HG02943 (cell line): ENCODE measurements around the gene REEP6.
"Not testable (repeated sequence)": the region's sequence is repeated elsewhere in the genome, so short reads cannot be mapped to it uniquely, and the experiment has no call there.

Experiments
- ATAC-seq: cut with Tn5 transposase; IDR thresholded peaks from one replicate; pipeline ENCODE4 v1.9.1; 2021; ENCODE audit warnings: mild to moderate bottlenecking, low read depth, moderate library complexity; ENCODE audit not compliant: unreplicated experiment

The REEP6 gene

GRCh38 chr19:1505991-1506881 lies 15.3 kb downstream of the REEP6 start:
- no peak for ATAC-seq

DNA sequence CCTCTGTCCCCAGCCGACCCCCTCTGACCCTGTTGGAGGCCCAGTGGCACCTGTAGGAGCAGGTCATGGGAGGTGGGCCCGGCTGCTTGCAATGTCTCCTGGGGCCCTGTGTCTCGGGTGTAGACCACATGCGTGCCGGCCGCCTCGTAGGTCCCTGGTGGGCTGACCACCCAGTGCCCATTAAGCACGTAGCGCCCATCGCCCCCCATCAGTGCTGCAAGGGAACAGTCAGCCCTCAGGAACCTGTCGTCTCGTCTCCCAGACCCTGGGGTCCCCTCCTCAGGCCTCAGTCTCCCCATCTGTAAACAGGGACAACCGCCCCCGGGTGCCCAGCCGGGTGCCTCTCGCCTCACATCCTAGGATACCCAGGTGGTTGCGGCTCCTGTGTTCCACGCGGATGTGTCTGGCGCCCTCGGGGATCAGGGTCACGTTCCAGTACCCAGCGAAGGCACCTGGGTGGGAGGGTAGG lies 16.2 kb downstream of the REEP6 start:
- ATAC-seq: no peak

DNA sequence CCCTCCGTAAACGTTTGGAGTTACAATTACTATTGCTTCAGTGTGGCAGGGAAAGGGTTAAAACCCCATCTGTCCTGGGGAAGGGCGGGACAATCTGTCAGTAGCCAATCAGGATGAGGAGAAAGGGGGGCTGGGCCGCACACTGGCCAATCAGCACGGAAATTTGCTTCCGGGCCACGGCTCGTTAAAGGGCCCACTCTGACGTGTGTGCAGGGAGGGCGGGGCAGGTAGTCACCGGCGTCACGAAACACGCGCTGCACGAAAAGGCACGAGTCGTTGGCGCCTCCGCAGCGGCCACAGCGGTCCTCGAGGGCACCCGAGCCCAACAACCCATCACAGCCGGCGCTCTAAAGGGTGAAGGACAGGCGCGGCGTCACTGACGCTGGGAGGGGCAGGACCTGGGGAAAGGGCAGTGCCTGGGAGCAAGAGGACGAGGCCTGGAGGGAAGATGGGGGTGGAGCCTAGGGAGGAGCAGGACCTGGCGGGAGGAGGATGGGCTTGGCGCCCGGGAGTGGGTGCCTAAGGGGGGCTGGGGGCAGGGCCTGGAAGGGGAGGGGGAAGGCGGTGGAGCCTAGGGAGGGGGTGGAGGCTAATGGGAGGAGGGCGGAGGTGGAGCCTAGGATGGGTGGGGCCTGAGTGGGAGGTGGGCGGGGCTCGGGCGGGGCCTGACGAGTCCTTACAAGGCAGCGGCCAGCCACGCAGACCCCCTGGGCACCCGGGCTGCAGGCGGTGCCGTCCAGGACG lies 17.0 kb downstream of the REEP6 start:
- ATAC-seq: no peak

DNA sequence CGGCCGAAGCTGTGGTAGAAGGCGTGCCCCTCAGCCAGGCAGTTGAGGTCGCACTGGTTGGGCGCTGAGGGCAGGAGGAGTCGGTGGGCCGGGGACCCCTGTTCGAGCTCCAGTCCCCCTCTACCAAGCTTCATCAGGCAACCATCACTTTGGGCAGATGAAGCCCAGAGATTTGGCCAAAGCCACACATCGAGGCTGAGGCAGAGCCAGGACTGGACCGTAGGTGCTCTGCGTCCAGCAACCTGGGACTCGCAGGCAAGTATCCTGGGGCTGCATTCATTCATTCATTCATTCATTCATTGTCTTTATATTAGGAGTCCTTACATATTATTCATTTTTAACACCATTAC lies 17.5 kb downstream of the REEP6 start:
- no peak for ATAC-seq

DNA sequence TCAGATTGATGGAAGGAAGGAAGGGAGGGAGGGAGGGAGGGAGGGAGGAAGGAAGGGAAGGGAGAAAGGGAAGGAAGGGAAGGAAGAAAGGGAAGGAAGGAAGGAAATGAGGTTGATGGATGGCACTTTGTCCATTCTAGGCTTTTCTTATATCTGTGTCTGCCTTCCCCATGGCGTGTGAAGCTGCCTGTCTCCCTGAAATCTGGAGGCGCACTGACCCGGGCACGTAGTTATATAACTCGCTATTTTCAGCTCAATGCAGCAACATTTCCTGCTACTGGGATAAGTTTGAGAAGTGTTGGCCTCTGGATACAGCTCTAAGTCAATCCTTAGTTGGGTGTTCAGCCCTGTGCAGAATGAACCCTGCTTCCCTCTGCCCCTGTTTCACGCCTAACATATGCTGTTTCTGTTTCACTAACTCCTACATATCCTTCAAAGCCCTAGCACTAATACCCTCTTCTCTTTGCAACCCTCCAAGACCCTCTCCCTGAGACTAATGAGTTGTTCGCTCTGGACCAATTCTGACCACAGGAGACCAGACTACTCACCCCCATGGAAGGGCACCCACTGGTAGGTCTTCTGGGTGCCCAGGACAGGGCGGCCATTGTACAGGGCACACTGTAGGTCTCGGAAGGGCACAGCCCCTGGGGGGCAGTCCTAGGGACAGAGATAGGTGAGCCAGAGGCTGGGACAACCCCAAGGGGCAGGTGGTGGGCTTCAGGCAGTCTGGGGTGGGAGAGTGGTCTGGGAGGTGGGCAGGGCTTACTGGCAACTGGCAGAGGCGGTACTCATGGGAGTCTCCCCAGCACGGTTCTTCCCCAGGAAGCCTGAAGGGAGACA lies 18.8 kb downstream of the REEP6 start:
- no peak for ATAC-seq

DNA sequence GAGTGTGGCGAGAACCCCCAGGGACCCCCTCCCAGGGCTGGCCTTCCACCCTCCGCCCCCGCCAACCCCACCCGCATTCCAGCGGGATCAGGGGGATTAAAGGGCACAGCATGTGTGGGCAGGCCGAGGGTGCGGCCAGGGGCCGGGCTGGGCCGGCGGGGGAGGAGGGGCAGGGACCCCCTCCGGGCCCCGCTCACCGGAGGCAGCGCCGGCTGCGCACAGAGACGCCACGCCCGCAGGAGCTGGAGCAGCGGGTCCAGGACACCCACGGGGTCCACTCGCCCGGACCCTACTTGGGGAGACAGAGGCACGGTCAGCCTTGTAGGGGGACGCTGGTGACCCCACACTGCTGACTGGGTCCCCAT lies 19.4 kb downstream of the REEP6 start:
- no peak for ATAC-seq

DNA sequence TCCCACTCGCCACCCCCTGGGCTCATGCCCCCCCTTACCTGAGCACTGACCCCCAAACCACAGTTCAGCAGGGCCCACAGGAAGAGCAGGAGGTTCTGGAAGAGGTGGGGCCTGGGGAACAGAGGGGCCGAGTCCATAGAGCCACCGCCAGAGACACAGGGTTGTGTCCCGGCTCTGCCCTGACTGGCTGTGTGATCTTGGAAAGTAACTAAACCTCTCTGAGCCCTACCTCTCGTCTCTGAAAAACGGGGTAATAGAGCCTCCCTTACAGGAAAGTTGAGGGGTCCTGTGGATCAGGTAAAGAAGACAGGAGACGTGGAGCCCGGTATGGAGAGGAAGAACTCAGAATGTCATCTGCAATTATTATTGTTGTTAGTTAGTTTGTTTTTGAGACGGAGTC lies 19.8 kb downstream of the REEP6 start:
- ATAC-seq: no peak

- no peak for ATAC-seq
Observed at GRCh38 chr19:1511318-1512317, 20.6 kb downstream of the REEP6 start.

- no peak for ATAC-seq
Observed at GRCh38 chr19:1512671-1513498, 21.9 kb downstream of the REEP6 start, which contains the start of gene ADAMTSL5. Gene ADAMTSL5, minus strand, starts transcription at chr19:1513019. Its CDS starts 2,076 bp downstream, at chr19:1510943.

DNA sequence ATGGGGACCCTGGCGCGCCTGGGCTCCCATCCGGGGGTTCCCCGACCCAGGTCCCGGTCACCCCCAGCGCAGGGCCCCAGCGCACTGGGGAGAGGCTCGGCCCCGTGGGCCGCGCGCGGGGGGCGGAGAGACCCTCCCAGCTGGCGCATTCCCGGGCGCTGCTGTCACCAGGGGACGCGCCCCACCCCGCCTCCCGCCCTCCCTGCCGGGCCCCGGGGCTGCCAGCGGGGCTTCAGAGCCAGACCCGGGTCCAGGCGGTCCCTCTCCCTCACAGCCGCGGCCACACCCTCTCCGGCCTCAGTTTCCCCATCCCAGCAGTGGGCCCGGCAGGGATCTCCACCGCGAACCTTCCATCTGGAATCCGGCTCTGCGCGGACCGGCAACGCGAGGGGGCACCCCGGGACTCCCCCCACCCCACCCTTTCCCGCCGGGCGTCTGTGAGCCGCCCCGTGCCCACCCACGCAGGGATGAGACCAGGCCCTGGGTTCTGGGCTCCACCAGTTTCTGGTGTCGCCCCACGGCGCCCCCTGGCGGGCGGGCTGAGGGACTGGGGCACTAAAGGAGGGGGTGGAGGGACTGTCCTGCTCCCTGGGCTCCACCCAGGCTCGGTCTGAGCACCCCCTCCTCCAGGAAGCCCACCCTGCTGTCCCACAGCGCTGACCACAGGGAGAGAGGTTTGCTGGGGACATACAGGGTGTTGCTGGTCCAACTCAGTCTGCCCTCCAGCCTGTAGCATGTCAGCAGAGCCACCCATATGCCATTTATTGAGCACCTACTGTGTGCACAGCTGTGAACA lies 22.7 kb downstream of the REEP6 start:
- ATAC-seq: no peak

- no peak for ATAC-seq
Observed at GRCh38 chr19:1514295-1514661, 23.3 kb downstream of the REEP6 start.

DNA sequence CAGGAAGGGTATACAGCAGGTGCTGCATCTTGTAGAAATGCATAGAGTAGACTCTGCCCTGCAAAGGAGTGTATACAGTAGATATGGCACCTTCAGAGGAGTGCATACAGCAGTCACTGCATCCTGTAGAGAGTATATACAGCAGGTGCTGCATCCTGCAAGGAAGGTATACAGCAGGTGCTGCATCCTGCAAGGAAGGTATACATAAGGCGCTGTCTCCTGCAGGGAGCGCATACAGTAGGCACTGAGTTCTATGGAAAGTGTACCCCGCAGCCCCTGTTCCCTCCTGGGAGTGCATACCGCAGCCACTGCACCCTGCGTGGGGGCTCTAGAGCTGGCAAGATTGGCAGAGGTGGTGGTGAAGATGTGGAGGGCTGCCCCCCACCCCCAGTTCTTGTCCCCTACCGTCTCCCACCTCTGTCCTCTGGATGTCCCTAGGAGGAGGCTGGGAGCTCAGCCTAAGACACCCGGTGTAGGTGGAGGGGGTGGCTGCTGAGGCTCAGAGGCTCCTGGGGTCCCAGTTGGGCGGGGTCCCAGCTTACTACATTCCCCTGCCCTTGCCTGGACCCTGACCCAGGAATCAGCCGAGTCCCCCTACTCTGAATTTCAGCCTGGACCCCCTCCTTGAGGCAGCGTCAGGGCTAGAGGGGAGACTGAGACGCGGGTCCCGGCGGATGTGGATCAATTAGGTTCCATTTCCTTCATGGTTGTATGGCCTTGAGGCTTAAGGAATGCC lies 24.2 kb downstream of the REEP6 start:
- no peak for ATAC-seq

DNA sequence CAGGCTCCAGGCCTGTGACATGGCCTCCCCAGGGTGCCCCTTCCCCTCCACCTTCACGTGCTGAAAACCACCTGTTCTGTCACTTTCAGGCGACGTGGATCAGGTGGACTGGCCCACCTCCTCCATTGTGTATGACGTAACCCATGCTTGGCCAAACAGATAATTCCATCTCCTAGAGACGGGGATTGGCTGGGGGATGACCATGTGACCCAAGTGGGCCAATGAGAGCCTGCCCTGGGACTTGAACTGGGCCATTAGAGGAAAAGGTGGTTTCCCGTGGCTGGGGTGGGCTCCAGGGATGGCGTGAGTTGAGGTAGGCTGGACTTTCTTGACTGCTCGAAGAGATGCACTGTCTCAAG lies 25.4 kb downstream of the REEP6 start:
- no peak for ATAC-seq

GRCh38 chr19:1518471-1518870 lies 27.5 kb downstream of the REEP6 start:
- ATAC-seq: no peak

DNA sequence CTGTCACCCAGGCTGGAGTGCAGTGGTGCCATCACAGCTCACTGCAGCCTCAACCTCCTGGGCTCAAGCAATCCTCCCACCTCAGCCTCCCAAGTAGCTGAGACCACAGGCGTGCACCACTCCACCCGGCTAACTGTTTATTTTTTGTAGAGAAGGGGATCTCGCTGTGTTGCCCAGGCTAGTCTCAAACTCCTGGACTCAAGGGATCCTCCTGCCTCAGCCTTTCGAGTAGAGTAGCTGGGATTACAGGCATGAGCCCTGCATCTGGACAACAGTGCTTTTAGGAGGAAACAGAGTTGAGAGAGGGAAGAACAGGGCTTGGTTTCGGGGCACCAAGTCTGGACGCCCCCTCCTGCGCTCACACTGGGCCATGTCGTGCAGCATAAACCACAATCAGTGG lies 28.8 kb downstream of the REEP6 start:
- not testable (repeated sequence) for ATAC-seq

GRCh38 chr19:1520203-1520780 lies 29.3 kb downstream of the REEP6 start:
- ATAC-seq: no peak

- ATAC-seq: no peak
Observed at GRCh38 chr19:1521636-1522035, 30.7 kb downstream of the REEP6 start.
